NCI-H748 (cell line): ENCODE measurements around the gene NPEPL1.
"Not testable (repeated sequence)": the region's sequence is repeated elsewhere in the genome, so short reads cannot be mapped to it uniquely, and the experiment has no call there.

Experiments used
- DNase-seq: peaks from one replicate; lab custom pipeline; 2025; ENCODE audit not compliant: unreplicated experiment; lab: John Stamatoyannopoulos, UW

NPEPL1 gene

GRCh38 chr20:58756450-58756775 is 63.8 kb downstream of the NPEPL1 start:
- DNase-seq = no peak

- not testable (repeated sequence) for DNase-seq
These were observed 65.0 kb downstream of the NPEPL1 start for GRCh38 chr20:58757647-58758046.

- no peak for DNase-seq
These were observed 67.3 kb downstream of the NPEPL1 start for GRCh38 chr20:58759947-58760346.

GRCh38 chr20:58760856-58761255 is 68.3 kb downstream of the NPEPL1 start:
- no peak for DNase-seq

GRCh38 chr20:58762120-58762519 is 69.5 kb downstream of the NPEPL1 start:
- no peak for DNase-seq

GRCh38 chr20:58763076-58763475 is 70.5 kb downstream of the NPEPL1 start:
- DNase-seq = no peak
